Progenitor cell of endocrine pancreas (in vitro differentiated cells): Measurements from ENCODE around the gene KATNB1. TPM values are rescaled to one million over a fixed set of nuclear protein-coding genes. Genes with fewer than 3 reads are reported as not detected.

Experiments used
- DNase-seq: peaks from one replicate; pipeline ENCODE4 v3.0.0; 2021; ENCODE audit warnings: low spot score; ENCODE audit not compliant: unreplicated experiment
- H3K27ac Mint-ChIP-seq: 2 replicates; pipeline ENCODE4 v1.8.0; 2021; ENCODE audit warnings: mild to moderate bottlenecking, moderate library complexity, mixed read lengths
- H3K27me3 Mint-ChIP-seq: 2 replicates; pipeline ENCODE4 v1.8.0; 2021; ENCODE audit warnings: mixed read lengths
- H3K36me3 Mint-ChIP-seq: 2 replicates; pipeline ENCODE4 v1.8.0; 2022; ENCODE audit warnings: mixed read lengths; ENCODE audit not compliant: insufficient read depth
- H3K4me1 Mint-ChIP-seq: 2 replicates; pipeline ENCODE4 v1.8.0; 2021; ENCODE audit warnings: low read depth, mixed read lengths
- H3K4me3 Mint-ChIP-seq: 2 replicates; pipeline ENCODE4 v1.8.0; 2021; ENCODE audit warnings: low read depth, mild to moderate bottlenecking, moderate library complexity, mixed read lengths
- H3K9me3 Mint-ChIP-seq: 2 replicates; pipeline ENCODE4 v1.8.0; 2021; ENCODE audit warnings: low read depth, mixed read lengths
- total RNA-seq: library from RNA; stranded (reverse); gene quantifications from 2 replicates; pipeline ENCODE4 v1.2.1, GENCODE V29; 2021
- TF ChIP-seq, protein P1 (sequence below): fragments of 200-600 bp; sonication (generic); IDR thresholded peaks from one replicate; pipeline ENCODE4 v1.5.0; 2021; ENCODE audit warnings: antibody characterized with exemption, mild to moderate bottlenecking; ENCODE audit not compliant: unreplicated experiment

KATNB1 gene
- total RNA-seq, 1 donor from 2014 or later = 32.0 TPM

DNA sequence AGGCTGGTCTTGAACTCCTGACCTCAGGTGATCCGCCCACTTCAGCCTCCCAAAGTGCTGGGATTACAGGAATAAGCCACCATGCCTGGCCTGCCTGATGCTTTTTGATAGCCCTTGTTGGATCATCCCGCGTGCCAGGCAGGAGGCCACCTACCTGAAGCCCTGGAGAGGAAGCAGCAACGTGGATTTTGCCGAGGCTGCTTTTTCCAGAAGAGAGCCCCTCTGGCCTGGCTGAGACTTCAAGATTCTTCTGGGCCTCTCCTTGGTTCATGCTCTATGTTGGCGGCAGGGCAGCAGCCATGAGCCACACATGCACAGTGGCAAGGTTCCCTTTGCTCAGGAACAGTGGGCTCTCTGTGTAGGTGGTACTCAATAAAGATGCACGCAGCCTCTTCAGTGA is 11.5 kb downstream of the KATNB1 start:
- TF ChIP-seq, protein P1, sequence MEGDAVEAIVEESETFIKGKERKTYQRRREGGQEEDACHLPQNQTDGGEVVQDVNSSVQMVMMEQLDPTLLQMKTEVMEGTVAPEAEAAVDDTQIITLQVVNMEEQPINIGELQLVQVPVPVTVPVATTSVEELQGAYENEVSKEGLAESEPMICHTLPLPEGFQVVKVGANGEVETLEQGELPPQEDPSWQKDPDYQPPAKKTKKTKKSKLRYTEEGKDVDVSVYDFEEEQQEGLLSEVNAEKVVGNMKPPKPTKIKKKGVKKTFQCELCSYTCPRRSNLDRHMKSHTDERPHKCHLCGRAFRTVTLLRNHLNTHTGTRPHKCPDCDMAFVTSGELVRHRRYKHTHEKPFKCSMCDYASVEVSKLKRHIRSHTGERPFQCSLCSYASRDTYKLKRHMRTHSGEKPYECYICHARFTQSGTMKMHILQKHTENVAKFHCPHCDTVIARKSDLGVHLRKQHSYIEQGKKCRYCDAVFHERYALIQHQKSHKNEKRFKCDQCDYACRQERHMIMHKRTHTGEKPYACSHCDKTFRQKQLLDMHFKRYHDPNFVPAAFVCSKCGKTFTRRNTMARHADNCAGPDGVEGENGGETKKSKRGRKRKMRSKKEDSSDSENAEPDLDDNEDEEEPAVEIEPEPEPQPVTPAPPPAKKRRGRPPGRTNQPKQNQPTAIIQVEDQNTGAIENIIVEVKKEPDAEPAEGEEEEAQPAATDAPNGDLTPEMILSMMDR = no peak
- Mint-ChIP-seq H3K4me3 (no peak overlapping the region), H3K4me1 (no peaks in the 10 kb centered on the region), H3K36me3 (peaks cover 7% of the 10 kb centered on the region), H3K9me3 (no peaks in the 10 kb centered on the region), H3K27ac (no peak overlapping the region), H3K27me3 (no peaks in the 10 kb centered on the region)
- no peak for DNase-seq

DNA sequence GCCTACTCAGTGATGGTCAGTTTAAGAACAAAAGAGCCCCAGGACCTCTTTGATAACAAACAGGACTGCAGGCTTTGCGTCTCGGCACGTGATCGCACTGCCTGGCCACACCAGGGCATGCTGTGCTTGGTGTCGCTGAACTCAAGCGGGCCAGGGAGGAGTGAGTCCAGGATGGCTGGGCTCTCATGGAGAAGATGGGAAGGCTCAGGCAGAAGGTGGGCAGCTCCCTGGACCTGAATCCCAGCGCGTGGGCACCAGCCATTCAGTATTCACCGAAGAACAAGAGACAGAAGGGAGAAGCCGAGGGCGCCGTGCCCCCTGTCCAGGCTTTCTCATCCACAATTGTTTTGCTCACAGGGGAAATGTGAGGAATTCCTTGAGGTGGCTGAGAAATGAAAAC is 11.9 kb downstream of the KATNB1 start:
- Mint-ChIP-seq H3K4me1 (no peaks in the 10 kb centered on the region), H3K27me3 (no peaks in the 10 kb centered on the region), H3K36me3 (peaks cover 7% of the 10 kb centered on the region), H3K4me3 (no peak overlapping the region), H3K27ac (no peak overlapping the region), H3K9me3 (no peaks in the 10 kb centered on the region)
- DNase-seq = no peak
- TF ChIP-seq, protein P1 = no peak

DNA sequence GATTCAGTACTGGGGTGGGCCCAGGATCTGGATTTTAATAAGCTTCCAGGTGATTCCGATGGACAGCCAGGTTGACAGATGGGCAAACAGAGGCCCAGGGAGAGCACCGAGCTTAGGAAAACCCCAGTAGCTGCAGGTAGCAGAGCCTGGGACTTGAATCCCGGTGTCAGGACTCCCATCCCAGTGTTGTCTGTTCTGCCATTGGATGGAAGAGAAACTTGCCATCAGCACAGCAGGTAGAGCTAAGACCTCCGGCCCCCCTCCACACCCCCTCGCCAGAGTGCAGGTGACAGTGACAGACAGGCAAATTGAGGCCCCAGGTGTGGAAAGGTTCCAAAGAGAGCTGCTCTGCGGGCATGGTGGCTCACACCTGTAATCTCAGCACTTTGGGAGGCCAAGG is 12.4 kb downstream of the KATNB1 start:
- no peaks in the 10 kb centered on the region for H3K9me3 Mint-ChIP-seq
- H3K4me3 Mint-ChIP-seq = no peak overlapping the region

DNA sequence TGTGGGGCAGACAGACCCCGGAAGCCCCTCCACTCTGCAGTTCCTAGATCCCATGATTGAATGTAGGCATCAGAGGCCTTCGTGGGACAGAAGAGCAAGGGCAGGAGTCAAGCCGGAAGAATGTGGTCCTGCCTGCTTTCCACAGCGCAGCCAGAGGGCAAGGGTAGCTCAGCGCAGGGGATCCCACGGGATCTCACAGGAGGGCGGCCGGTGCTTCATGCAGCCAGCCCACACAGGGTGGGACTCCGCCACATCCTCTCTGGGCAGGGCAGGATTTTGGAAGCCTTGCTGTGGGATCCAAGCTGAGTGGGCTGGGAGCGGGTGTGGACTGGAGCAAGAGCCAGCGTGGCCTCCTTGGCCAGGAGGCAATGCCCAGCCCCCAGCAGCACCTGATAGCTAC is 13.0 kb downstream of the KATNB1 start:
- TF ChIP-seq, protein P1 = no peak
- Mint-ChIP-seq H3K4me1 (no peaks in the 10 kb centered on the region), H3K27me3 (no peaks in the 10 kb centered on the region), H3K4me3 (no peak overlapping the region), H3K27ac (no peak overlapping the region), H3K9me3 (no peaks in the 10 kb centered on the region), H3K36me3 (peaks cover 5% of the 10 kb centered on the region)
- no peak for DNase-seq

More for the DNA sequence above, 12.4 kb downstream of the KATNB1 start:
- no peak for DNase-seq
- no peak overlapping the region for H3K27ac Mint-ChIP-seq
- no peaks in the 10 kb centered on the region for H3K4me1 Mint-ChIP-seq
- H3K36me3 Mint-ChIP-seq = peaks cover 5% of the 10 kb centered on the region
- H3K27me3 Mint-ChIP-seq = no peaks in the 10 kb centered on the region
- TF ChIP-seq, protein P1 = no peak

DNA sequence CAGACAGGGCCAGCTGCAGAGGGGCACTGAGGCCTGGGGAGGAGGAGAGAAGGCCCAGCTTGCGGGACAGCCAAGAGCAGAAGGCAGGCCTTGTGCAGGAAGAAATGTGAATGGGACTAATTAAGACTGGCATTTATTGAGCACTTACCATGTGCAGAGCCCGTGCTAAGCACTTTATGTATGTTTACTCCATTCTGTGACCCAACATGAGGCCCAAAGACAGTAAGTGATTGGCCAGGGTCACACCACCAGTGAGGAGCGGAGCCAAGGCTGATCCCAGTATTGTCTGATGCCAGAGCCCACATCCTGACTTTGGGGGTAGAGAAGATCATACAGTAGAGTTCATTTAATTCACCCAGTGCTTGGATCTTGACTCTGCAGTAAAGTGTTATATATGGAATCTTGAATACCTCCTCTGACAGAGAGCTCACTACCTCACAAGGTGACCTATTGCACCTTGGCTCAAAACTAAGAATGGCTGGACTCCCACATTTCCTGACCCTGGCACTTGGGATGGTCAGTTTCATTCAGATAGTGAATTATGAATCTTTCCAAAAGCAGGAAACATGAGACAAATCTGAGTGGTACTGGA is 13.6 kb downstream of the KATNB1 start:
- Mint-ChIP-seq H3K4me3 (no peak overlapping the region), H3K27ac (no peak overlapping the region), H3K9me3 (no peaks in the 10 kb centered on the region), H3K27me3 (no peaks in the 10 kb centered on the region), H3K4me1 (no peaks in the 10 kb centered on the region), H3K36me3 (peaks cover 5% of the 10 kb centered on the region)
- DNase-seq = no peak
- TF ChIP-seq, protein P1 = no peak
